Measurements from ENCODE around the gene CCK.

The CCK gene

DNA sequence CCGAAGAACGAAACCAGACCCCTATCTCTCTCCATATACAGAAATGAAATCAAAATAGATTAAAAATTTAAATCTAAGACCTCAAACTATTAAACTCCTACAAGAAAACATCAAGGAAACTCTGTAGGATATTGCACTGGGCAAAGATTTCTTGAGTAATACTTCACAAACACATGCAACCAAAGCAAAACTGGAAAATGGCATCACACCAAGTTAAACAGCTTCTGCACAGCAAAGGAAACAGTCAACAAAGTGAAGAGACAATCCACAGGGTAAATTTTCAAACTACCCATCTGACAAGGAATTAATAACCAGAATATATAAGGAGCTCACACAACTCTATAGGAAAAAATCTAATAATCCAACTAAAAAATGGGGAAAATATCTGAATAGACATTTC is 29.4 kb downstream of the CCK start:
- Histone ChIP-seq H3K9ac (no peak overlapping the region), H3K36me3 (ENCODE audit: insufficient read depth) (no peaks in the 10 kb centered on the region), H3K4me1 (ENCODE audit: low read depth, poor library complexity, severe bottlenecking) (no peaks in the 10 kb centered on the region), H3K4me3 (IDR thresholded peaks at IDR 0.05; ENCODE audit: insufficient read depth, low read depth, low read length) (no peak overlapping the region), H4K20me1 (ENCODE audit: insufficient read depth) (no peaks in the 10 kb centered on the region), H3K4me2 (no peak overlapping the region), H3K79me2 (ENCODE audit: insufficient read depth, low read depth) (no peaks in the 10 kb centered on the region), H3K27ac (no peak overlapping the region), H3K27me3 (ENCODE audit: insufficient read depth, low read depth) (no peaks in the 10 kb centered on the region), H2AFZ (ENCODE audit: low read depth) (no peak overlapping the region)
- TF ChIP-seq, protein P1, sequence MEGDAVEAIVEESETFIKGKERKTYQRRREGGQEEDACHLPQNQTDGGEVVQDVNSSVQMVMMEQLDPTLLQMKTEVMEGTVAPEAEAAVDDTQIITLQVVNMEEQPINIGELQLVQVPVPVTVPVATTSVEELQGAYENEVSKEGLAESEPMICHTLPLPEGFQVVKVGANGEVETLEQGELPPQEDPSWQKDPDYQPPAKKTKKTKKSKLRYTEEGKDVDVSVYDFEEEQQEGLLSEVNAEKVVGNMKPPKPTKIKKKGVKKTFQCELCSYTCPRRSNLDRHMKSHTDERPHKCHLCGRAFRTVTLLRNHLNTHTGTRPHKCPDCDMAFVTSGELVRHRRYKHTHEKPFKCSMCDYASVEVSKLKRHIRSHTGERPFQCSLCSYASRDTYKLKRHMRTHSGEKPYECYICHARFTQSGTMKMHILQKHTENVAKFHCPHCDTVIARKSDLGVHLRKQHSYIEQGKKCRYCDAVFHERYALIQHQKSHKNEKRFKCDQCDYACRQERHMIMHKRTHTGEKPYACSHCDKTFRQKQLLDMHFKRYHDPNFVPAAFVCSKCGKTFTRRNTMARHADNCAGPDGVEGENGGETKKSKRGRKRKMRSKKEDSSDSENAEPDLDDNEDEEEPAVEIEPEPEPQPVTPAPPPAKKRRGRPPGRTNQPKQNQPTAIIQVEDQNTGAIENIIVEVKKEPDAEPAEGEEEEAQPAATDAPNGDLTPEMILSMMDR (conservative IDR thresholded peaks at IDR 0.05; ENCODE audit: low read depth, low read length): no peak

DNA sequence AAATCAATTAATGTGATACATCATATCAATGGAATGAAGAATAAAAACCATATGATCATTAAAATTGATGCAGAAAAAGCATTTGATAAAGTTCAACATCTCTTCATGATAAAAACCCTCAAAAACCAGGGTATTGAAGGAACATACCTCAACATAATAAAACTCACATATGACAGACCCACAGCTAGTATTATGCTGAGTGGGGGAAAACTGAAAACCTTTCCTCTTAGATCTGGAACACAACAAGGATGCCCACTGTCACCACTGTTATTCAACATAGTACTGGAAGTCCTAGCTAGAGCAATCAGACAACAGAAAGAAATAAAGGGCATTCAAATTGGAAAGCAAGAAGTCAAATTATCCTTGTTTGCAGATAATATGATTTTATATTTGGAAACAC is 30.5 kb downstream of the CCK start:
- no peak overlapping the region for H2AFZ ChIP-seq (ENCODE audit: low read depth)
- no peaks in the 10 kb centered on the region for H3K27me3 ChIP-seq (ENCODE audit: insufficient read depth, low read depth)
- TF ChIP-seq, protein P1 (conservative IDR thresholded peaks at IDR 0.05; ENCODE audit: low read depth, low read length): no peak
- no peaks in the 10 kb centered on the region for H3K36me3 ChIP-seq (ENCODE audit: insufficient read depth)
- H3K4me1 ChIP-seq (ENCODE audit: low read depth, poor library complexity, severe bottlenecking): no peaks in the 10 kb centered on the region
- no peak overlapping the region for H3K27ac ChIP-seq
- no peak overlapping the region for H3K4me3 ChIP-seq (IDR thresholded peaks at IDR 0.05; ENCODE audit: insufficient read depth, low read depth, low read length)
- no peak overlapping the region for H3K4me2 ChIP-seq
- no peak overlapping the region for H3K9ac ChIP-seq
- H4K20me1 ChIP-seq (ENCODE audit: insufficient read depth): no peaks in the 10 kb centered on the region
- H3K79me2 ChIP-seq (ENCODE audit: insufficient read depth, low read depth): no peaks in the 10 kb centered on the region

- Histone ChIP-seq H3K27me3 (ENCODE audit: insufficient read depth, low read depth) (no peaks in the 10 kb centered on the region), H3K4me1 (ENCODE audit: low read depth, poor library complexity, severe bottlenecking) (no peaks in the 10 kb centered on the region), H3K4me3 (IDR thresholded peaks at IDR 0.05; ENCODE audit: insufficient read depth, low read depth, low read length) (no peak overlapping the region), H2AFZ (ENCODE audit: low read depth) (no peak overlapping the region), H3K36me3 (ENCODE audit: insufficient read depth) (no peaks in the 10 kb centered on the region), H3K4me2 (no peak overlapping the region), H3K79me2 (ENCODE audit: insufficient read depth, low read depth) (no peaks in the 10 kb centered on the region), H4K20me1 (ENCODE audit: insufficient read depth) (no peaks in the 10 kb centered on the region), H3K27ac (no peak overlapping the region), H3K9ac (no peak overlapping the region)
- TF ChIP-seq, protein P1 (conservative IDR thresholded peaks at IDR 0.05; ENCODE audit: low read depth, low read length): no peak
Measured at GRCh38 chr3:42230860-42231259, 35.1 kb downstream of the CCK start.

- no peaks in the 10 kb centered on the region for H3K79me2 ChIP-seq (ENCODE audit: insufficient read depth, low read depth)
- no peaks in the 10 kb centered on the region for H3K4me1 ChIP-seq (ENCODE audit: low read depth, poor library complexity, severe bottlenecking)
- H3K9ac ChIP-seq: no peak overlapping the region
- H3K27ac ChIP-seq: no peak overlapping the region
- H3K4me2 ChIP-seq: no peak overlapping the region
- no peaks in the 10 kb centered on the region for H3K27me3 ChIP-seq (ENCODE audit: insufficient read depth, low read depth)
- no peaks in the 10 kb centered on the region for H4K20me1 ChIP-seq (ENCODE audit: insufficient read depth)
- no peak overlapping the region for H2AFZ ChIP-seq (ENCODE audit: low read depth)
- TF ChIP-seq, protein P1 (conservative IDR thresholded peaks at IDR 0.05; ENCODE audit: low read depth, low read length): peak; percentile 47
- H3K36me3 ChIP-seq (ENCODE audit: insufficient read depth): no peaks in the 10 kb centered on the region
- no peak overlapping the region for H3K4me3 ChIP-seq (IDR thresholded peaks at IDR 0.05; ENCODE audit: insufficient read depth, low read depth, low read length)
Measured at GRCh38 chr3:42229942-42230688, 35.9 kb downstream of the CCK start.

All from KMS-11 (cell line).